ENCODE measurements around the gene GABPA. TPM values are rescaled to one million over a fixed set of nuclear protein-coding genes. Genes with fewer than 3 reads are reported as not detected.

Gene GABPA
- total RNA-seq, 1 experiment from 2014 or later: 24.8 TPM

GRCh38 chr21:25818121-25818520 lies 83.3 kb downstream of the GABPA start:
- no peaks in the 10 kb centered on the region for H3K36me3 Mint-ChIP-seq
- no peaks in the 10 kb centered on the region for H3K27me3 Mint-ChIP-seq (ENCODE audit: low read depth)
- H3K4me1 Mint-ChIP-seq: peaks cover 7% of the 10 kb centered on the region
- 0 out of 2 replicates have a peak overlapping the region, but pooled peaks have one; percentile 41 for H3K27ac Mint-ChIP-seq
- peak; percentile 44 for ATAC-seq
- H3K9me3 Mint-ChIP-seq: no peaks in the 10 kb centered on the region
- CTCF ChIA-PET: interaction anchor here (0.6 to 4.0 kb wide), 2 partner anchors 11 to 17 kb away, joined by 4 to 30 read pairs; no protein-coding TSS in a partner anchor
- DNase-seq (ENCODE audit: low spot score): no peak
- no peak overlapping the region for H3K4me3 Mint-ChIP-seq
- TF ChIP-seq, protein P1, sequence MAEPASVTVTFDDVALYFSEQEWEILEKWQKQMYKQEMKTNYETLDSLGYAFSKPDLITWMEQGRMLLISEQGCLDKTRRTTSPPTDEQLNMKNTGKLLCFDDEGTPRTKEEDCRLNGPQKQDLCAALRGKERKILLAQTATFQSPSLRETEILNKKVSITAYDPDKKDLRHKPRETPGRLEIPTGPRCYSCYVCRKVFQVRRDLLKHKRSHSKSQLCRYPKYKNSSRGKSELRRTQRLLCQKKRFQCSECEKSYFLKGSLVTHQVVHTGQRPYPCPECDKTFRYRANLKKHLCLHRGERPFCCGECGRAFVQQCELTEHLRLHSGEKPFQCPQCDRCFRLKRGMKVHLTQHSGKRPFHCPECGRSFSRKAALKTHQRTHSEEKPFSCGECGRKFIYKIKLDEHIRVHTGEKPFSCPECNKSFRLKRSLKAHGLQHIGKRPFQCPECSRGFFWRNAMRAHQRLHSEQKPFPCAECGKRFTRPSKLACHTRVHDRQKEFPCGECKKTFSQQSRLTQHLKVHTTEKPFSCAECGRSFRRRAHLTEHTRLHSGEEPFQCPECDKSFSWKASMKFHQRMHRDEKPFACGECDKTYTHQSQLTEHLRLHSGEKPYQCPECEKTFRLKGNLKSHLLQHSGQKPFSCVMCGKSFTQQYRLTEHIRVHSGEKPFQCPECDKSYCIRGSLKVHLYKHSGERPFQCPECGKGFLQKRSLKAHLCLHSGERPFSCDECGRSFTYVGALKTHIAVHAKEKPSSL (CRISPR knock-in tag; conservative IDR thresholded peaks at IDR 0.05): no peak
- TF ChIP-seq CBFB (CRISPR knock-in tag; IDR thresholded peaks at IDR 0.05; ENCODE audit: low read depth) (no peak), MYBL2 (CRISPR knock-in tag; IDR thresholded peaks at IDR 0.05) (no peak), NR2C2 (CRISPR knock-in tag; IDR thresholded peaks at IDR 0.05) (no peak), ZNF219 (CRISPR knock-in tag; IDR thresholded peaks at IDR 0.05; ENCODE audit: borderline replicate concordance) (no peak), TEAD4 (CRISPR knock-in tag; IDR thresholded peaks at IDR 0.05) (no peak), E2F4 (CRISPR knock-in tag; IDR thresholded peaks at IDR 0.05; ENCODE audit: borderline replicate concordance, low read depth) (no peak), GABPB1 (CRISPR knock-in tag; IDR thresholded peaks at IDR 0.05) (no peak), HMGA2 (CRISPR knock-in tag; IDR thresholded peaks at IDR 0.05) (no peak), RELA (CRISPR knock-in tag; IDR thresholded peaks at IDR 0.05; ENCODE audit: borderline replicate concordance) (no peak), ERG (CRISPR knock-in tag; IDR thresholded peaks at IDR 0.05) (no peak), SOX15 (CRISPR knock-in tag; IDR thresholded peaks at IDR 0.05) (no peak), ZBTB43 (CRISPR knock-in tag; IDR thresholded peaks at IDR 0.05) (no peak), ZNF121 (CRISPR knock-in tag; IDR thresholded peaks at IDR 0.05) (no peak)
- TF ChIP-seq, protein P2, sequence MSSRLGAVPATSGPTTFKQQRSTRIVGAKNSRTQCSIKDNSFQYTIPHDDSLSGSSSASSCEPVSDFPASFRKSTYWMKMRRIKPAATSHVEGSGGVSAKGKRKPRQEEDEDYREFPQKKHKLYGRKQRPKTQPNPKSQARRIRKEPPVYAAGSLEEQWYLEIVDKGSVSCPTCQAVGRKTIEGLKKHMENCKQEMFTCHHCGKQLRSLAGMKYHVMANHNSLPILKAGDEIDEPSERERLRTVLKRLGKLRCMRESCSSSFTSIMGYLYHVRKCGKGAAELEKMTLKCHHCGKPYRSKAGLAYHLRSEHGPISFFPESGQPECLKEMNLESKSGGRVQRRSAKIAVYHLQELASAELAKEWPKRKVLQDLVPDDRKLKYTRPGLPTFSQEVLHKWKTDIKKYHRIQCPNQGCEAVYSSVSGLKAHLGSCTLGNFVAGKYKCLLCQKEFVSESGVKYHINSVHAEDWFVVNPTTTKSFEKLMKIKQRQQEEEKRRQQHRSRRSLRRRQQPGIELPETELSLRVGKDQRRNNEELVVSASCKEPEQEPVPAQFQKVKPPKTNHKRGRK (CRISPR knock-in tag; IDR thresholded peaks at IDR 0.05; ENCODE audit: borderline replicate concordance): no peak
- TF ChIP-seq, protein P3, sequence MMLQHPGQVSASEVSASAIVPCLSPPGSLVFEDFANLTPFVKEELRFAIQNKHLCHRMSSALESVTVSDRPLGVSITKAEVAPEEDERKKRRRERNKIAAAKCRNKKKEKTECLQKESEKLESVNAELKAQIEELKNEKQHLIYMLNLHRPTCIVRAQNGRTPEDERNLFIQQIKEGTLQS (CRISPR knock-in tag; conservative IDR thresholded peaks at IDR 0.05): no peak
- POLR2A ChIA-PET: no interaction called here

- ChIA-PET POLR2A (no interaction called here), CTCF (interaction anchor here (4.0 kb wide), 1 partner anchor 17 kb away, joined by 30 read pairs; no protein-coding TSS in a partner anchor)
- ATAC-seq (no peak), DNase-seq (ENCODE audit: low spot score) (no peak)
- Mint-ChIP-seq H3K9me3 (no peaks in the 10 kb centered on the region), H3K36me3 (no peaks in the 10 kb centered on the region), H3K27ac (no peak overlapping the region), H3K27me3 (ENCODE audit: low read depth) (no peaks in the 10 kb centered on the region), H3K4me3 (no peak overlapping the region), H3K4me1 (peaks cover 7% of the 10 kb centered on the region)
- TF ChIP-seq HMGXB4 (CRISPR knock-in tag; IDR thresholded peaks at IDR 0.05) (no peak), CDX4 (CRISPR knock-in tag; IDR thresholded peaks at IDR 0.05; ENCODE audit: borderline replicate concordance) (no peak), ZNF138 (CRISPR knock-in tag; conservative IDR thresholded peaks at IDR 0.05) (no peak), SOX15 (CRISPR knock-in tag; IDR thresholded peaks at IDR 0.05) (no peak), USF1 (CRISPR knock-in tag; IDR thresholded peaks at IDR 0.05) (no peak), TEAD1 (CRISPR knock-in tag; IDR thresholded peaks at IDR 0.05) (no peak), HMGA2 (CRISPR knock-in tag; IDR thresholded peaks at IDR 0.05) (no peak), EMX1 (CRISPR knock-in tag; IDR thresholded peaks at IDR 0.05) (no peak), NFATC4 (CRISPR knock-in tag; IDR thresholded peaks at IDR 0.05) (no peak), NR3C1 (CRISPR knock-in tag; conservative IDR thresholded peaks at IDR 0.05; ENCODE audit: low read depth) (no peak), GTF2I (CRISPR knock-in tag; conservative IDR thresholded peaks at IDR 0.05) (no peak)
These were observed 83.8 kb downstream of the GABPA start for GRCh38 chr21:25818551-25818950.
